Measurements from ENCODE around the gene SREBF1.
"Not testable (repeated sequence)": the region's sequence is repeated elsewhere in the genome, so short reads cannot be mapped to it uniquely, and the experiment has no call there.

The SREBF1 gene

DNA sequence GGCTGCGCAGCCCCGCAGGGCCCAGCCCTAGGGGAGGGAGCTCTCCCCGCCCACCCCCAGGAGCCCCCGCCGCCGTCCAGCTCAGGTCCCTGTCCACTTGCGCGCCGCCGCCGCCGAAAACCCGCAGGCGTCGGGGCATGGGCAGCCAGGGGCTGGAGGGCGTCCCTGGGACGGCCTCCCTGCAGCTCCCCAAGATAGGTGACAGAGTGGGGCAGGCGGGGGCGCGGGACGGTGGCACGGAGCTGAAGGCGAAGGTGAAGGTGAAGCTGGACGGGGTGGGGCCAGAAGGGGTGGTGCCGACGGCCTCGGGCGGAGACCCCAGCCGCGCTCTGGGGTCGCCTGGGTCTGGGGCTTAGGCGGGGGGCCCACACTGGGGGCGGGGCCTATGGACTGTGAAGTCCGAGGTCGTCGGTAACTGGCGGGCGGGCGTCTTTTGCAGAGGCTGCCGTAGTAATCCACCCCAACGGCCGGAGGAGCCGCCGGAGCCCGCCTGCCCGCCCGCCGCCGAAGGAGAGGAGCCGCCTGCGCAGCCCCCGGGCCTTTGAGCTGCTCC is 27.2 kb downstream of the SREBF1 start:
- no peak for DNase-seq

DNA sequence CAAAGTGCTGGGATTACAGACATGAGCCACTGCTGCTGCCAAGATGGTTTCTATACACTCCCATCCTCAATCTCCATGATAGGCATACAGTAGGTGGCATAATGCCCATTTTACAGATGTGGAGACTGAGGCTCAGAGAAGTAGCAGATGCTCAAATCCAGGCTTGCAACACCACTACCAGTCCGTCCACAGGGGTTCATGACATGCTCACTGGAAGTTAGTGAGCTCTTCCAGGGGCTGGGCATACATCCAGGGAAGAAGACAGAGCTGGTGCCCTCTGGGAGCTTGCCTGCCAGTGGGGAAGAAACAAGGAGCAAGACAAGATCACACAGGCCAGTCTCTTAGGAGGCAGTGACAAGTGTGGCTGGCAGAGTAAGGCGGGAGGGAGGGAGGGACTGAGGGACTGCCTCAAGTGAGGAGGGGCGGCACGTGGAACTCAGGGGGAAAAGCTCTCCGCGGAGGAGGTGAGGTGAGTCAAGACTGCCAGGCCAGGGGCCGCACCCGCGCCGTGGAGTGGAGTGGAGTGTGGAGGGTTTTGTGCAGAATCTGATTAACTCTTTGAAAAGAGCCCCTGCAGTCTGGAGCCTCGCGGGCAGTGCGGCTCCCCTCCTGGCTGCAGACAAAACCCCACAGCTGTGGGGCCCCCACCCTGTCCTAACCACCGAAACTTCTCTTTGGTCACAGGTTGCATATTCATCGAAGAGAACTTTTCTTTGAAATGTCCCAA is 27.9 kb downstream of the SREBF1 start:
- no peak for DNase-seq

DNA sequence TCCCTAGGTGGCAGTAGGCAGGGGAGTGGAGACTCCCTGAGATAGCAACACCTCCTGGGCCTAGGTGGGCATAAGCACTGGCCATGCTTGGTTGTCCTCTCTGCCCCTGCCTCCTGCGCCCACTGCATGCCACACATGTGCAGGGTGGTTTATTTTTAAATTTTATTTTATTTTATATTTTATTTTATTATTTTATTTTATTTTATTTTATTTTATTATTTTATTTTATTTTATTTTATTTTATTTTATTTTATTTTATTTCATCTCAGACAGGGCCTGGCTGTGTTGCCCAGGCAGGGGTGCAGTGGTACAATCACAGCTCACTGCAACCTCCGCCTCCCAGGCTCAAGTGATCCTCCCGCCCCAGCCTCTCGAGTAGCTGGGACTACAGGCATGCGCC is 28.6 kb downstream of the SREBF1 start:
- DNase-seq: not testable (repeated sequence)

DNA sequence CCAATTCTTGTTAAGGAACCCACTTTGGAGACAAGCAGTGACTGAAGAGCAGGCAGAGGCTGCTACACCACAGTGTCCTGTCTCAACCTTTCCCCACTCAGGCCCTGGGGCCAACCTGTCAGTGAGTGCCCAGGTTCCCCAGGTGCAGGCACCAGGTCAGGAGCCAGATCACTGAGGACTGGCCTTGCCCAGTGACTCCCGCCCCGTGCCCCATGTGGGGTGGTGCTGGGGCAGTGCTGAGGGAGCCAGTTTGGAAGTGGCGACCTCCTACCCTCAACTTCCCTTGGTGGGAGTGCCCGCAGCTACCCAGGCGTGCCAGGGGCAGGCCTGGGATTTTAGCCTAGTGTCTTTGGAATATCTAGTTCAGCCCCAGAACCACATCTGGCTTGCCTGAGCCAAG is 29.3 kb downstream of the SREBF1 start:
- DNase-seq: no peak

DNA sequence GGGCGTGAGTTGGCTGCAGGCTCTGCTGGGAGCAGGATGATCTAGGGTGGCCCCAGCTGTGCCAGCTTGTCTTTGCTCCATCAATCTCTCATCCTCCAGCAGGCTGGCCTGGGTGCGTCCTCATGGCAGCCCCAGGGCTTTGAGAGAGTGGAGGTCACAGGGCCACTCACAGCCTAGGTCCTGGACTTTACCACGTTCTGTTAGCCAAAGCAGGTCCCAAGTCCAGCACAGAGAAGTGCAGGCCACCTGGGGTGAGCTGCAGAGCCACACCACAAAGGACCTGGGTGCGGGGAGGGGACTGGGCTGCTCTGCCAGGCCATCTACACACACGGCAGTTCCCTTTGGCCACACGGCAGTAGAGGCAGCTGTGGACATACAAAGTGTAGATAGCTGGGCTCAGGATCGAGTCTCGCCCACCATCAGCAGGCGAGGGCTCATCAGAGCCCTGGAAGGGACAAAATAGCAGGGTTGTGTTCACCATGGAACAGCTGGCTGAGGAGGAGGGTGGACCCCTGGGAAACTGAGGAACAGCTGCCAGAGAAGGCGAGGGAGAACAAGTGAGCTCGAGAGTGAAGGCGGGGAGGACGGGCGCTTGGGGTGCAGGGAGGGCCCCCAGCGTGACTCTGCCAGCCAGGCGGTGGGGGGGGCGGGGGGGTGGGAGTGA is 30.0 kb downstream of the SREBF1 start:
- no peak for DNase-seq

DNA sequence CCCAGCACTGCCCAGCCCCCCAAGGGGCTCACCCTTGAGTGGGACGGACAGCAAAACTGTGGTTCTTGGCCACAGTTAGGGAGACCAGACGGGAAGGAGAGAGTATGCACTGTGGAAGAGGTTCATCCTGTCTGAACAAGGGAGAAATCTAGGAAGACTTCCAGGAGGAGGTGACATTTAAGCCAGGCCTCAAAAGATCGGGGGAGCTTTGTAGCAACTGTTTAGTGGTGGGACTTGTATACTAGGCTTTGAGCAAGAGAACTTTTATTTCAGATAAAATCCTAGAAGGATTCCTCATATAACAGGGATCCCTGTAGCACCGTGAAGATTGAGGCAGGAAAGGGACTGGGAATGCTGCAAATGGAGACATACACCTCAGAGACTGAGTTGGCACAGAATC is 30.8 kb downstream of the SREBF1 start:
- no peak for DNase-seq

DNA sequence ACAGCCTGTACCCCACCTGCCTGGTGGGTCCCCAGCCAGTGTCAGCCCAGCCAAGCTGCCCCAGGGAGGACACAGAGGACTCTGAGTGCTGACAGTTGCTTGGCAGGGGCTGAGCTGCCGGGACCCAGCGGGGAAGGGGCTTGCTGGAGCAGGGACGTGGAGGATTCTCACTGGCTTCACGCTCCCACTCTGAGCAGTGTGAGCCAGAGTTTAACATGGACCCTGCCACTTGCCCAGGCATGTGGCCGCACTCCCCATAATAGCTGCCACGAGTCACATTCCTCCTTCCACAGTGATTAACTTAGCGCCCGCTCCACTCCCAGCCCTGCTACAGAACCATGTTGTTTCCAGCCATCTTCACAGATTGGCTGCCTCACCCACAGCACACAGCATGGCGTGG is 31.2 kb downstream of the SREBF1 start:
- no peak for DNase-seq

DNA sequence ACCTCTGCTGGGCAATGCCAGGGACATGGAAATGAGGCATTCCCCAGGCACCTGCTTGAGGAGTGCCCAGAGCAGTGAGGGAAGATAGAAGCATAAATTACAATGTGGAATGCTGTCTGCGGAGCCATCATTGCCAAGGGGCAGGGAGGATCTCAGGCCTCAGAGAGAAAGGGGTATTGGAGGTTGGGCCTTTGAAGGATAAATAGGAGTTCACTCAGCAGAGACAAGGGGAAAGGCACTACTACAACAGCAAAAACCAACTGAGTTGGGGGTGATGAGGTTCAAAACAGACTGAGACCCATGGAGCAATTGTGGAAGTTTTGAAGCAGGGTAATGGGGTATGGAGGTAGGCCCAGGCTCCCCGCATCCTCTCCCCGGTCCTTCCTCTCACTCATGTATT is 32.8 kb downstream of the SREBF1 start:
- DNase-seq: no peak

DNA sequence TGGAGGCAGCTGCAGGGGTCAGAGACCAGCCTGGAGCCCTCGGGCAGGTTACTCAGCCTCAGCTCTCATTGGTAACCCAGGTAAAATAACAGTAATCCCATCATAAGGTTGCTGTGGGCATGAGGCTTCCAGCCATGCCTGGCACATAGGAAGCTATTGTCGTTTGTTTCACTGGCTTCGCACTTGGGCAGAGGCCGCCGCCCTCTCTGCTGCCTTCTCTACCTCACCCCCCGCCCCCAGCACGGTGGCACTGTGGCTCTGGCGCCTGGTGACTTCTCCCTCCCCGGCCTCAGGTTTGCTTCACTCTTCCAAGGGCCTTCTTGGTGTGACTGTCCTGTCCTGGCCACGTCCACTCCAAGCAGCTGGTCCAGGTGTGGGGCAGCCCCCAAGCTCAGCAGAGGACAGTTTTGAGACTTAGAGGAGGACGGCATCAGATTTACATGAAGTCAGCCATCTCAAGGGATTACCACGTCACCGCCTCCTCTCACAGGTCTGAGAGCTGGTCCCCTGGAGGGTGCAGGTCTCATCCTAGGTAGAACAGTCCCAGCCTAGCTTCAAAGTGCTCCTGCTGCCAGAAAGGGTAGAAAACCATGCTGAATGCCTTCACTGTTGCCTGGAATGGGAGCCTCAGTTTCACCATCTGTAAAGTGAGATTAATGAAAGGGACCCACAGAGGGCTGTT is 34.8 kb downstream of the SREBF1 start:
- DNase-seq: no peak

DNA sequence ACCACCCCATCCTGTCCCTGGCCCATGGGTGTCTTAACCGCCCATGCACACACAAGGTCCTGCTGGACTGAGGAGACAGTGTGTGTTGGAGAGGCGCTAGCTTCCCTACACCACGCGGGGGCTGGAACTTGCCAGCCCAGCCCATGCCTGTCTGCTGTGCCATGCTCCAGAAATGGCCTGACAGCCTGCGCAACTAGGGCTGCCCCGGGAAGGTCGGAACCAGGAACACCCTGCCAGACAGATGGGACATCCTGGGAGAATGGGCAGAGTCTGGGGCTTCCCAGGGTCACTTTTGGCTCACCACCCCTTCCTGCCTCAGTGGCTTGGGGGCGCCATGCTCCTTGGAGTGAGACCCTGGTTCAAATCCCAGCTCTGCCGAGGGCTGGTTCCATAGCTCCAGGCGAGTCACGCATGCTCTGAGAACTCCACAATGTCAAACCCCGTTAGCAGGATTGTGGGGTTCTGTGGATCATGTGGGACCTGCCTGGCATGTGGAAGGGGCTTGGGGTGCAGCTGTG is 36.2 kb downstream of the SREBF1 start:
- no peak for DNase-seq

DNA sequence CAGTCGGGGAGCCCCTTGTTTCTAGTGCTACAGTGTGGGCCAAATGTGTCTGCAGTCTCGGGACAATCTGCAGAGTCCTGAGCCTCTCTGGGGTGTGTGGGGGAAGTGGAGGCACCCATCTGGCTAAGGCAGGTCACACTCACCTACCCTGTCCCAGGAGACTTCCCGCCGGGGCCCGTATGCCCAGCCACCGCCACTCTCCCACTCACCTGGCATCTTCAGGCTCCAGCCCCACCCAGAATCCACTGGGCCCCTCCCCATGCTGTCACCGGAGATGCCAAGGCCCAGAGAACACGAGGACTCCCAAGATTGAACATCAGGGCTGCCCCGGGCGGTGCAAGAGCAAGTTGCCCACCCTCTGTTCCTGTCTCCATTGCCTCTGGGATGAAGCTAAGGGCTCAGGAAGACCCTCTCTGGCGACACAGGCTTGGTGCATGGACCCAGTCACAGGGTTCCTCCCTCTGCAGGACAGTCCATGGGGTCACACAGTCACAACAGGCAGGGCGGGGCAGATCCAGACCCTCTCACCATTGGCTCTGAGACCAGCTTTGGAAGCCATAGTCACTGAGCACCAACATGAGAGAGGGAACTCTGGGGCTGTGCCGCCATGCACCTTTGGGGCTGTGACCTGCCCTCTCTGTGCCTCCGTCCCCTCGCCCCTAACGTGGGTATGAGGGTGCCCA is 38.1 kb downstream of the SREBF1 start:
- DNase-seq: no peak

DNA sequence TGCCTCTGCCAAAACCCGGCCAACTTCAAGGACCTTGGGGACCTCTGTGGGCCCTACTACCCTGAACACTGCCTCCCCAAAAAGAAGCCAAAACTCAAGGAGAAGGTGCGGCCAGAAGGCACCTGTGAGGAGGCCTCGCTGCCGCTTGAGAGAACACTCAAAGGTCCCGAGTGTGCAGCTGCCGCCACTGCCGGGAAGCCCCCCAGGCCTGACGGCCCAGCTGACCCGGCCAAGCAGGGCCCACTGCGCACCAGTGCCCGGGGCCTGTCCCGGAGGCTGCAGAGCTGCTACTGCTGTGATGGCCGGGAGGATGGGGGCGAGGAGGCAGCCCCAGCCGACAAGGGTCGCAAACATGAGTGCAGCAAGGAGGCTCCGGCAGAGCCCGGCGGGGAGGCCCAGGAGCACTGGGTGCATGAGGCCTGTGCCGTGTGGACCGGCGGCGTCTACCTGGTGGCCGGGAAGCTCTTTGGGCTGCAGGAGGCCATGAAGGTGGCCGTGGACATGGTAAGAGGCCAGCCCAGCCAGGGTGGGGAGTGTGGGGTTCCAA is 38.7 kb downstream of the SREBF1 start:
- no peak for DNase-seq

DNA sequence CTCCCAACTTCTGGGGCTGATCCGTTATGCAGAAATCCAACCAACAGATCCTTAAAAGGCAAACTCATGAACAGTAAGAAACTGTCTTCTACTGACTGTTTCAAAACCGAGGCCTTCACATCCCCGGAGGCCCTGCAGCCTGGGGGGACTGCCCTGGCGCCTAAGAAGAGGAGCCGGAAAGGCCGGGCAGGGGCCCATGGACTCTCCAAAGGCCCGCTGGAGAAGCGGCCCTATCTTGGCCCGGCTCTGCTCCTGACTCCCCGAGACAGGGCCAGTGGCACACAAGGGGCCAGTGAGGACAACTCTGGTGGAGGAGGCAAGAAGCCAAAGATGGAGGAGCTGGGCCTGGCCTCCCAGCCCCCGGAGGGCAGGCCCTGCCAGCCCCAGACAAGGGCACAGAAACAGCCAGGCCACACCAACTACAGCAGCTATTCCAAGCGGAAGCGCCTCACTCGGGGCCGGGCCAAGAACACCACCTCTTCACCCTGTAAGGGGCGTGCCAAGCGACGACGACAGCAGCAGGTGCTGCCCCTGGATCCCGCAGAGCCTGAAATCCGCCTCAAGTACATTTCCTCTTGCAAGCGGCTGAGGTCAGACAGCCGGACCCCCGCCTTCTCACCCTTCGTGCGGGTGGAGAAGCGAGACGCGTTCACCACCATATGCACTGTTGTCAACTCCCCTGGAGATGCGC is 39.5 kb downstream of the SREBF1 start:
- DNase-seq: no peak

DNA sequence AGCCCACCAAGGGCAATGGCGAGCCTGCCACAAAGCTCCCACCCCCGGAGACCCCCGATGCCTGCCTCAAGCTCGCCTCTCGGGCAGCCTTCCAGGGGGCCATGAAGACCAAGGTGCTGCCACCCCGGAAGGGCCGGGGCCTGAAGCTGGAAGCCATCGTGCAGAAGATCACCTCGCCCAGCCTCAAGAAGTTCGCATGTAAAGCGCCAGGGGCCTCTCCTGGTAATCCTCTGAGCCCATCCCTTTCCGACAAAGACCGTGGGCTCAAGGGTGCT is 40.1 kb downstream of the SREBF1 start:
- DNase-seq: no peak

DNA sequence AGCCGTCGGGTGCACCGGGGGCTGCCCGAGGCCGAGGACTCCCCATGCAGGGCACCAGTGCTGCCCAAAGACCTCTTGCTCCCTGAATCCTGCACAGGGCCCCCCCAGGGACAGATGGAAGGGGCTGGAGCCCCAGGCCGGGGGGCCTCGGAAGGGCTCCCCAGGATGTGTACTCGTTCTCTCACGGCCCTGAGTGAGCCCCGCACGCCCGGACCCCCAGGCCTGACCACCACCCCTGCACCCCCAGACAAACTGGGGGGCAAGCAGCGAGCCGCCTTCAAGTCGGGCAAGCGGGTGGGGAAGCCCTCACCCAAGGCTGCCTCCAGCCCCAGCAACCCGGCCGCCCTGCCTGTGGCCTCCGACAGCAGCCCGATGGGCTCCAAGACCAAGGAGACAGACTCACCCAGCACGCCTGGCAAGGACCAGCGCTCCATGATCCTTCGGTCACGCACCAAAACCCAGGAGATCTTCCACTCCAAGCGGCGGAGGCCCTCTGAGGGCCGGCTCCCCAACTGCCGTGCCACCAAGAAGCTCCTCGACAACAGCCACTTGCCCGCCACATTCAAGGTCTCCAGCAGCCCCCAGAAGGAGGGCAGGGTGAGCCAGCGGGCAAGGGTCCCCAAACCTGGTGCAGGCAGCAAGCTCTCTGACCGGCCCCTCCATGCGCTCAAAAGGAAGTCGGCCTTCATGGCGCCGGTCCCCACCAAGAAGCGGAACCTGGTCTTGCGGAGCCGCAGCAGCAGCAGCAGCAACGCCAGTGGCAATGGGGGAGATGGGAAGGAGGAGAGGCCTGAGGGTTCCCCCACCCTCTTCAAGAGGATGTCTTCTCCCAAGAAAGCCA is 40.6 kb downstream of the SREBF1 start:
- DNase-seq: no peak

DNA sequence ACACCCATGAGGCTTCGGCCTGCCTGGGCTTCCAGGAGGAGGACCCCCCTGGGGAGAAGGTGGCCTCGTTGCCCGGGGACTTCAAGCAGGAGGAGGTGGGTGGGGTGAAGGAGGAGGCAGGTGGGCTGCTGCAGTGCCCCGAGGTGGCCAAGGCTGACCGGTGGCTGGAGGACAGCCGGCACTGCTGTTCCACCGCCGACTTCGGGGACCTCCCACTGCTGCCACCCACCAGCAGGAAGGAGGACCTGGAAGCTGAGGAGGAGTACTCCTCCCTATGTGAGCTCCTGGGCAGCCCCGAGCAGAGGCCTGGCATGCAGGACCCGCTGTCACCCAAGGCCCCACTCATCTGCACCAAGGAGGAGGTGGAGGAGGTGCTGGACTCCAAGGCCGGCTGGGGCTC is 41.5 kb downstream of the SREBF1 start:
- DNase-seq: no peak

DNA sequence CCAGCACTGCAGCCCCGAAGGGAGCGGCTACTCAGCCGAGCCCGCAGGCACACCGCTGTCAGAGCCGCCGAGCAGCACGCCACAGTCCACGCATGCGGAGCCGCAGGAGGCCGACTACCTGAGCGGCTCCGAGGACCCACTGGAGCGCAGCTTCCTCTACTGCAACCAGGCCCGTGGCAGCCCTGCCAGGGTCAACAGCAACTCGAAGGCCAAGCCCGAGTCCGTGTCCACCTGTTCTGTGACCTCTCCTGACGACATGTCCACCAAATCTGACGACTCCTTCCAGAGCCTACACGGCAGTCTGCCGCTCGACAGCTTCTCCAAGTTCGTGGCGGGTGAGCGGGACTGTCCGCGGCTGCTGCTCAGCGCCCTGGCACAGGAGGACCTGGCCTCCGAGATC is 42.4 kb downstream of the SREBF1 start:
- DNase-seq: no peak

DNA sequence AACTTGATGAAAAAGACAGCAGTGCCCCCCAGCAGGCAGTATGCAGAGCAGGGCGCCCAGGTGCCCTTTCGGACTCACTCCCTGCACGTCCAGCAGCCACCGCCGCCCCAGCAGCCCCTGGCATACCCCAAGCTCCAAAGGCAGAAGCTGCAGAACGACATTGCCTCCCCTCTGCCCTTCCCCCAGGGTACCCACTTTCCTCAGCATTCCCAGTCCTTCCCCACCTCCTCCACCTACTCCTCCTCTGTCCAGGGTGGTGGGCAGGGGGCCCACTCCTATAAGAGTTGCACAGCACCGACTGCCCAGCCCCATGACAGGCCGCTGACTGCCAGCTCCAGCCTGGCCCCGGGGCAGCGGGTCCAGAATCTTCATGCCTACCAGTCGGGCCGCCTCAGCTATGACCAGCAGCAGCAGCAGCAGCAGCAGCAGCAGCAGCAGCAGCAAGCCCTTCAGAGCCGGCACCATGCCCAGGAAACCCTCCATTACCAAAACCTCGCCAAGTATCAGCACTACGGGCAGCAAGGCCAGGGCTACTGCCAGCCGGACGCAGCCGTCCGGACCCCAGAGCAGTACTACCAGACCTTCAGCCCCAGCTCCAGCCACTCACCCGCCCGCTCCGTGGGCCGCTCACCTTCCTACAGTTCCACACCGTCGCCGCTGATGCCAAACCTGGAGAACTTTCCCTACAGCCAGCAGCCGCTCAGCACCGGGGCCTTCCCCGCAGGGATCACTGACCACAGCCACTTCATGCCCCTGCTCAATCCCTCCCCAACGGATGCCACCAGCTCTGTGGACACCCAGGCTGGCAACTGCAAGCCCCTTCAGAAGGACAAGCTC is 43.2 kb downstream of the SREBF1 start:
- DNase-seq: no peak

DNA sequence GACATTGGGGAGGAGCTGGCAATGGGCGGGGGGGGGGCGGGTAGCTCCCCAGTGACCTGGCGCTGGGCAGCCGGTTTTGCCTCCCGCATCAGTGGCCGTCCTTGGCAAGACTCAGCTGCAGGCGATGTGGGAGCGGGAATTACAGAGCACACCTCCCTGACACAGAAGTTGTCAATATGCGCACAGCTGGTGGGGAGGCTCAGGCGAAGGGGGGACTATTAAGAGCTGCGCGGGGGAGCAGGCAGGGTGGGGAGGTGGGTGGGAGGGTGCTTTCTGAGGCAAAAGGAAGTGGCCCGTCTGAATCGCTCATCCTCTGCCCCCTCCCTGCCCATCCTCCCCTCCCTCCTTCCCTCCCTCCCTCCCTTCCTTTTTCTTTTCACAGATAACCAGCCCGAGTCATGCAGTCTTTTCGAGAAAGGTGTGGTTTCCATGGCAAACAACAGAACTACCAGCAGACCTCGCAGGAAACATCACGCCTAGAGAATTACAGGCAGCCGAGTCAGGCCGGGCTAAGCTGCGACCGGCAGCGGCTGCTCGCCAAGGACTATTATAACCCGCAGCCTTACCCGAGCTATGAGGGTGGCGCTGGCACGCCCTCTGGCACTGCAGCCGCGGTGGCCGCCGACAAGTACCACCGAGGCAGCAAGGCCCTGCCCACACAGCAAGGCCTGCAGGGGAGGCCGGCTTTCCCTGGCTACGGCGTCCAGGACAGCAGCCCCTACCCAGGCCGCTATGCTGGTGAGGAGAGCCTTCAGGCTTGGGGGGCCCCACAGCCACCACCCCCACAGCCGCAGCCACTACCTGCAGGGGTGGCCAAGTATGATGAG is 44.0 kb downstream of the SREBF1 start:
- peak; percentile 64 for DNase-seq

Data from activated T-cell treated with anti-CD3 and anti-CD28 coated beads, Interleukin-2, amount 50 U/mL, for 1 hour (primary cell).